NT2/D1 (cell line): Measurements from ENCODE around the gene COX4I1.

Experiments used
- SUZ12 ChIP-seq: IDR thresholded peaks from 2 replicates; pipeline ENCODE4 v1.6.1; 2011; ENCODE audit not compliant: insufficient read length, insufficient read depth; ENCODE audit errors: extremely low read depth
- YY1 ChIP-seq: IDR thresholded peaks from 2 replicates; pipeline ENCODE4 v1.6.1; 2011; ENCODE audit not compliant: insufficient read length, insufficient read depth

GRCh38 chr16:85829751-85830445 lies 30.4 kb downstream of the COX4I1 start:
- TF ChIP-seq YY1 (no peak), SUZ12 (no peak)
